Measurements from ENCODE around the gene CDK6. TPM values are rescaled to one million over a fixed set of nuclear protein-coding genes. Genes with fewer than 3 reads are reported as not detected.
"Not testable (repeated sequence)": the region's sequence is repeated elsewhere in the genome, so short reads cannot be mapped to it uniquely, and the experiment has no call there.

The CDK6 gene
- 10 to 100 TPM; 43.8 to 53.3 (median 45.1) TPM for polyA plus RNA-seq (ENCODE audit: insufficient read length in 4 of 4)

DNA sequence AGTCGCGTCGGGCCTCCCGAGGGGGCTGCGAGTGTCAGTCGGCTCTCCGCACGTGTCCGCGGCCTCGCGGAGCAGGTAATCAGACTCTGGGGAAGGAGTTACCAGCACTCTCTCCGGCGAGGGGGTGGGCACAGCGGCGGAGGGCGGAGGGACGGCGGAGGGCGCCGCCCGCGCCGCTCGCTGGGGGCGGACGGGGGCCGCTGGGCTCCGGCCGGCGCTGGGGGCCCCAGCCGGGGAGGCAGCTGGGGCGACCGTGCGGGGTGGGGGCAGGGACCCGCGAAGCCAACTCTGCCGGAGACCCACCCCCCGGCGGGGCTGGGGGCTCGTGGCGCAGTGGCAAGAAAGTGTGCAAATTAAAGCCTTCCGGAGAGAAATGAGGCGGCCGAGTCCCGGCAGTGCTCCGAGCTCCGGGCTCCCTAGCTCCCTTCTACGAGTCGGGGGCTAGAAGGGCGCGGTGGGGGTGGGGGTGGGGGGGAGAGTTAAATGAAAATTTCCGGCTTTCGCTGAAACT, at the start of gene CDK6:
Gene CDK6 (minus strand): TSS at position 85 of the 511 bp plus-strand sequence. CDS start 3,250 bp downstream, outside the sequence.
- DNase-seq (ENCODE audit: low read depth in 4 of 4, low spot score in 3 of 4) = peak in 3 of 4 donors; percentile 27 to 40 (median 38)

DNA sequence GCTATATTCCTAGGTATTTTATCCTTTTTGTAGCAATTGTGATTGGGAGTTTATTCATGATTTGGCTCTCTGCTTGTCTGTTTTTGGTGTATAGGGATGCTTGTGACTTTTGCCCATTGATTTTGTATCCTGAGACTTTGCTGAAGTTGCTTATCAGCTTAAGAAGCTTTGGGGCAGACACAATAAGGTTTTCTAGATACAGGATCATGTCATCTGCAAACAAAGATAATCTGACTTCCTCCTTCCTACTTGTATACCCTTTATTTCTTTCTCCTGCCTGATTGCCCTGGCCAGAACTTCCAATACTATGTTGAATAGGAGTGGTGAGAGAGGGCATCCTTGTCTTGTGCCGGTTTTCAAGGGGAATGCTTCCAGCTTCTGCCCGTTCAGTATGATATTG, 49.7 kb upstream of the CDK6 start:
- not testable (repeated sequence) for DNase-seq (ENCODE audit: low read depth in 4 of 4, low spot score in 3 of 4)

GRCh38 chr7:92884218-92884617, 47.8 kb upstream of the CDK6 start:
- DNase-seq (ENCODE audit: low read depth in 4 of 4, low spot score in 3 of 4) = no peak

DNA sequence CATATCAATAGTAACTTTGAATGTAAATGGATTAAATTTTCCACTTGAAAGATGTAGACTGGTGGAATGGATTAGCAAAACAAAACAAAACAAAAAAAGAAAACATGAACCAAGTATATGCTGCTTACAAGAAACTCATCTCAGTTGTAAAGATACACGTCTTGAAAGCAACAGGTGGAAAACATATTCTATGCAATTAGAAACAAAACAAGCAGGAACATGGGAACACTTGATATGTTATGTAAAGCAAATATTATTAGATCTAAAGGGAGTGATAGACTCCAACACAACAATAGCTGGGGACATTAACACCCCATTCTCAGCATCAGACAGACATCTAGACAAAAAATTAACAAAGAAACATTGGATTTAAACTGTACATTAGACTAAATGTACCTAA, 46.4 kb upstream of the CDK6 start:
- DNase-seq (ENCODE audit: low read depth in 4 of 4, low spot score in 3 of 4) = no peak

- DNase-seq (ENCODE audit: low read depth in 4 of 4, low spot score in 3 of 4) = no peak
Observed at GRCh38 chr7:92881091-92881485, 44.7 kb upstream of the CDK6 start.

DNA sequence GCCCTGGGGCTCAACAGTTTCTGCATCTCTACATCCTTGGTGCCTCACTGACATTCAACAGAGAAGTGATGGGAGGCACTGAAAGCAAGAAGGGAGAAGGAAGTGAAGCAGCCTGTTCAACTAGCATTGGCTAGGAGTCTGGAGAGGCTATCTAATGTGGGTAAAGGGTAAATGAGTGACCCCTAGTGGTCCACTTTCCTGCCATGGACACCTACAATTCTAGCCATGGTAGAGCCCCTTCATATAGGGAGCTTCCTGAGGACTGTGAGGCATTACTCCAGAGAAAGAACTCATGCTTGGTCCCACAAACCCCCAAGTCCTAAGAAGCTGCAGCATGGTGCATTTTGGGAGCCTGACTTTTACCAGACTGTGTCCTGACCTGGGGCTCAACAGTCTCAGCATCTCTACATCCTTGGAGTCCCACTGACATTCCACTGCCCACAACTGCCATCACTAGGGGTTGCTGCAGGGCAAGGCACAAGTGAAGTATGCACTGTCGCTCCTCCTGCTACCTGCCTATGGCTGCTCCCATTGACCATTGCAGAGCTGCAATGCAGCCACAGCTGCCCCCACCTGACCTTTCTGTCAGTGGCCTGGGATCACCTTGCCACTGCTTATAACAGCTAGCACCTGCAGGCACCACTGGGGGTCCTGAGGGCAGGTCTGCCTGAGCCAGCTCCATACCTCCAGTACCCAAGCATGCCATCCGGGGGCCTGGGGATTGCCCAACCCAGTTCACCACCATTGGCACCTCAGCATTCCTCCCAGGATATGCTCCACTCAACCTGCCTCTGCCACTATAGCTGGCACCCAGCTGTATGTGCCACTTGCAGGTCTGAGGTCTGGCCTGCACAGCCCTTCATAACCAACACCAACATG, 44.1 kb upstream of the CDK6 start:
- DNase-seq (ENCODE audit: low read depth in 4 of 4, low spot score in 3 of 4) = no peak

DNA sequence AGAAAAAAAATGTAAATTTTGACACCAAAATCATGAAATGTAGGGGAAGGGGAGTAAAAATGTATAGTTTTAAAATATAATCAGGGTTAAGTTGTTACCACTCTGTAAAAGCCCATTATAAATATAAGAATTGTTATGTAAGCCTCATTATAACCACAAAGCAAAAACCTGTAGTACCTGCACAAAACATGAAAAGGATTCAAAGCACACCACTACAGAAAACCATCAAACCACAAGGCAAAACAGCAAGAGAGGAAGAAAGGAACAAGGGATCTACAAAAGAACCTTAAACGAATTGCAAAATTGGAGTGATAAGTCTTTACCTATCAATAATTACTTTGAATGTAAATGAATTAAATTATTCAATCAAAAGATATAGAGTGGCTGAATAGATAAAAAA, 41.0 kb upstream of the CDK6 start:
- DNase-seq (ENCODE audit: low read depth in 4 of 4, low spot score in 3 of 4) = no peak

GRCh38 chr7:92876836-92877235, 40.5 kb upstream of the CDK6 start:
- DNase-seq (ENCODE audit: low read depth in 4 of 4, low spot score in 3 of 4) = no peak

DNA sequence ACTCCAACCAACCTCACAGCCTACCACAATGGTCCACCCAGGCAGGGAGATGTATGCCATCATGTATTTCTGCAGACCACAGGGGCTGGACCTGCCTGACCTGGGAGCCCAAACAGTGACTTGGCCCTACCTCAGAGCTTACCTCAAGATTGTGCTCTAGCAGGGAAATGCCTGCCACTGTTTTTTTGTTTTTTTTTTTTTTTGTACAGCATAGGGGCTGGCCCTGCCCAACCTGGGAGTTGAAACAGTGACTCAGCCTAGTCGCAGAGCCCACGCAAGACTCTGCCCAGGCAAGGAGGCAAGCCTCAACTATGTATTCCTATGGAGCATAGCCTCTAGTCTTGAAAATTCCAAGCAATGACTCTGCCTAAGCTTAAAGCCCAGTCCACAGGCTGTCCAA, 39.3 kb upstream of the CDK6 start:
- no peak for DNase-seq (ENCODE audit: low read depth in 4 of 4, low spot score in 3 of 4)

GRCh38 chr7:92875173-92875572, 38.8 kb upstream of the CDK6 start:
- DNase-seq (ENCODE audit: low read depth in 4 of 4, low spot score in 3 of 4) = no peak

DNA sequence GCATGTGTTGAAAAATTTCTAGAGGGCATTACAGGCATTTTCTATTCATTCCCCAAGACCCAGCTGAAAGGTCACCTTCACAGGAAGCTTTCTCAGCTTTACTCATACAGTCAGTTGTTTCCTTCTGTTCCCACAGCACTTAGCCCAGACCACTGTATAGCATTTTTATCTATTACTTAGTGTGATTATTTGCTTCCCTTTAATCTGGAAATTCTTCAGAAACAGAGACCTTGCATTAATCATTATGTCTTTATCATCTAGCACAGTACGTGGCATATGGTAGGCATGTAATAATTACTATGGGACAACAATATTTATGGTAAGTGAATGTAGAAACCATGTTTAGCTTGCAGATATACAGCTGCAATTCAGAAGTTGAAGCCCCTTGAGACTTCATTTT, 38.2 kb upstream of the CDK6 start:
- no peak for DNase-seq (ENCODE audit: low read depth in 4 of 4, low spot score in 3 of 4)

DNA sequence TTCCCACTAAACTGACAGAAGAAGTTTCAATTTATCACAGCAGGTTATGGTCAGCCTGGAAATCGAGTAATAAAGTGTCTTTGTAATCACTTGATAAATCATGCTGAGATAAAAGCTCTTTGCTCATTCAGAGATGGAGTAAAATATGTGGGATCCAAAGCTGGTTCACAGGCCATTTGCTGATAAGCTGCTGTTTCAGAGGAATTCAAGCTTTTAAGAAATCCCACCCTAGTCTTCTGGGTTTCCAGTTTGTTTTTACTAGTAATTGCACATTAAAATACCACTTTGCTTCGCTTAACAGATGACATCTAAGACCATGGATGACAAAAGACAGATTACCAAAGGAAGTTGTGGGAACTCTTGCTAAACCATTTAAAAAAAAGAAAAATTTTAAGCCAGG, 37.4 kb upstream of the CDK6 start:
- peak in 1 of 4 donors; percentile 14 for DNase-seq (ENCODE audit: low read depth in 4 of 4, low spot score in 3 of 4)

DNA sequence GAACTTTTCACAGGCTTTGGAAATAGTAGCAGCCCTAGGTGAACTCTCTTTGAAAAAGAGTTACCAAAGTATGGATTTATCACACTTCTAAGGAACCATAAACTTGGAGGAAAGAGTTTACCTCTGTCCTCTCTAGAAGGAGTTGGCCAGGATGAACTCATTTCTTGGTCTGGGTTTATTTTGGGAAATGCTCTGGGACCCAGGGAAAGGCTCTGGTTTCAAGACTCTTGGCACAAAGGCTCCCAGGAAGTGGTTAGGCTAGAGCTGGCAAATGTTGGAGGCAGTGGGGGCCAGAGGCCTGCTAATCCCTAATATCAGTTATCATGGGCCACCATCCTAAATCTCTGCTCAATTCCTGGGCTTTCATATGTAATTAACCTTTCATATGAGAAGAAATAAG, 36.3 kb upstream of the CDK6 start:
- DNase-seq (ENCODE audit: low read depth in 4 of 4, low spot score in 3 of 4) = no peak

DNA sequence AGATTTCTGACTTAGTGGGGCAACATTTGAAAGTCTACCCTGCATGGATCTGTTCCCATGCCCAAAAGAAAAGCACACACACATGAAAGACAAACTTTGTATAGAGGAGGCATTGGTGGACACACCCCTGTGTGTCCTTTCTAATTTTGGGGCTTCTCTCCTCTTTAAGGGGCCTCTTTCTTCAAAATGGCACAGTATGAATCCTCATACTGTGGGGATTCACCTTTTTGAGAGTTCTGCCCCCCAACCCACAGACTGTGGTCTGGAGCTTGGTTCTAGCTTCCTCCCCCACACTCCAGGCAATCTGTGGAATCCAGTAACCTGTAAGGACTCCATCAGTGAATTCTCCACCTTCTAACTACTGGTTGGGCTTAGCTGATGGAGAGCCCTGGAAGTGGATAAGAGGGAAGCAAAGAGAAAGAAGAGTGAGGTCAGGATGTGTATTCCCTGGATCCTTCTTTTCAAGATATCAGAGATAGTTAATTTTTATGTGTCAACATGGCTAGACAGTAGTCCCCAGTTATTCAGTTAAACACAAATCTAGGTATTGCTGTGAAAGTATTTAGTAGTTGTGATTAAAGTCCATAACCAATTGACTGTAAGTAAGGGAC, 32.4 kb upstream of the CDK6 start:
- no peak for DNase-seq (ENCODE audit: low read depth in 4 of 4, low spot score in 3 of 4)

DNA sequence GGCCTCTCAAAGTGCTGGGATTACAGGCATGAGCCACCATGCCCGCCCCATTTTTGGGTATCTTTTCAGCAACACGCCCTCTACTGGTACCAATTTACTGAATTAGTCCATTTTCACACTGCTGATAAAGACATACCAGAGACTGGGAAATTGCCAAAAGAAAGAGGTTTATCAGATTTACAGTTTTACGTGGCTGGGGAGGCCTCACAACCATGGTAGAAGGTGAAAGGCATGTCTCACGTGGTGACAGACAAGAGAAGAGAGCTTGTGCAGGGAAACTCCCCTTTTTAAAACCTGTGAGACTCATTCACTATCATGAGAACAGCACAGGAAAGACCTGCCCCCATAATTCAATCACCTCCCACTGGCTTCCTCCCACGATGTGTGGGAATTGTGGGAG, 27.8 kb upstream of the CDK6 start:
- not testable (repeated sequence) for DNase-seq (ENCODE audit: low read depth in 4 of 4, low spot score in 3 of 4)

DNA sequence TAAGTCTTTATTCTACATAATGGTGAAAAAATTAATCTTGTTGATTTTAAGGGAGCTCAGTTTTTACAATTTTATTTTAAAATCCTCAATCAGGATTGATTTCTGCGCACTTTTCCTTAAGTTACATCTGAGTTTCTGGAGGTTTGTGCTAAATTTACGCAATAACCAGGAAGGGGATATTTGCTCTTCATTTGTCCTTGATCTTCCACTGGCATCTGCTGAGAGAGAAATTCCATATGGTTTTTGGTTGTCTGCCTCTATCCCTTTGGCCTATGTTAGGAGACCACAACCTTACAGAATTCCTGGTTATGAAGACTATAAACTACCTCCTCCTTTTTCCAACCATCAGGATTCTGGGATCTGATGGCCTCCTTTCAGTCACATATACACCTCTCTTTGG, 20.1 kb upstream of the CDK6 start:
- DNase-seq (ENCODE audit: low read depth in 4 of 4, low spot score in 3 of 4) = no peak

DNA sequence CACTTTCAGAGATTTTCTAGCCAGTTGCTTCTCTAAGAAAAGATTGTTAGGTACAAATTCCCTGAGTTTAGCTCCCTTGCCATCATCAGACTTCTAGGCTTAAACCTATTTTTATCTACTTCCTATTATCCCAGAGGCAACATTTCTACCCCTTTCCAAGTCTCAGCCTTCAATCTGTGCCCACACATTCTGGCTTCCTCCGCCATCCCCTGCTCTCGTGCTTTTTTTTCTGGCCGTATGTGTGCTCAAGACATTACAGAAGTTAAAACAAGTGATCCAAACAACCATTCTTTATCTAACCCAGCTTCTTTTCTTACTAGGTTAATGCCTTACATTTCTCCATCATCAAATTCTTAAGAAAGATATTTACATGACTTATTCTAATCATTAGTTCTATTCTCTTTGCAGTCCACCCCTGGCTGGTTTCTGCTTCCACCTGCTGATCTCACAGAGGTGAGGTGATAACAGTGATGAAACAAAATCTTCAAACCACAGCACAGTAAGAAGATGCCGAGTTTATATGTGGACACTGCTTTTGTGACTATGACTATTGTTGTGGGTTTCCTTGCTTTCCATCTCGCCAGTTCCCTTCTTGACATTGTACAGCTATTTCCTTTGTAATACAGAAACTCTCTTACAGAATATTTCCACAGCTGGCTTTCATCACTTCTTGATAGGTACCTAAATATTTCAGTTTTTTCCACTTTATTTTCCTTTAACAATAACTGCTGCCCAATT, 18.3 kb upstream of the CDK6 start:
- no peak for DNase-seq (ENCODE audit: low read depth in 4 of 4, low spot score in 3 of 4)

GRCh38 chr7:92851732-92852131, 15.4 kb upstream of the CDK6 start:
- no peak for DNase-seq (ENCODE audit: low read depth in 4 of 4, low spot score in 3 of 4)

- no peak for DNase-seq (ENCODE audit: low read depth in 4 of 4, low spot score in 3 of 4)
Observed at GRCh38 chr7:92850516-92850915, 14.1 kb upstream of the CDK6 start.

GRCh38 chr7:92849322-92849721, 12.9 kb upstream of the CDK6 start:
- DNase-seq (ENCODE audit: low read depth in 4 of 4, low spot score in 3 of 4) = no peak

- DNase-seq (ENCODE audit: low read depth in 4 of 4, low spot score in 3 of 4) = no peak
Observed at GRCh38 chr7:92848851-92849250, 12.5 kb upstream of the CDK6 start.
